A172 (cell line): ENCODE results near the gene STK38. TPM values are rescaled to one million over a fixed set of nuclear protein-coding genes. Genes with fewer than 3 reads are reported as not detected.
A peak's percentile ranks its signal among the peaks of the same experiment; 100 is the strongest.

Experiments
- DNase-seq: peaks from one replicate; pipeline ENCODE4 v3.0.0-alpha.2; 2015; ENCODE audit warnings: low spot score
- total RNA-seq: library from RNA; depleted of rRNA; stranded (reverse); fragments of >200 nt; shearing (Covaris generic); gene quantifications from 2 replicates; pipeline ENCODE4 v1.2.3, GENCODE V29; 2014

Gene STK38
- total RNA-seq, 1 experiment from 2014 or later: 25.3 TPM

DNA sequence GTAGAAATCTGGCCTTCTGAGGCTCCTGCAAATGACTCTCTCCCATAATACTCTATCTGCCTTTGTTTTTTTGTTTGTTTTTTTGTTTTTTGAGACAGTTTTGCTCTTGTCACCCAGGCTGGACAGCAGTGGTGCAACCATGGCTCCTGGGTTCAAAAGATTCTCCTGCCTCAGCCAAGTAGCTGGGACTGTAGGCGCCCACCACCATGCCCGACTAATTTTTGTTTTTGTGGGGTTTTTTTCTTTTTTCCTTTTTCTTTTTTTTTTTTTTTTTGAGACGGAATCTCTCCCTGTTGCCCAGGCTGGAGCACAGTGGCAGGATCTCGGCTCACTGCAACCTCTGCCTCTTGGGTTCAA lies 16.6 kb upstream of the STK38 start:
- DNase-seq: no peak

DNA sequence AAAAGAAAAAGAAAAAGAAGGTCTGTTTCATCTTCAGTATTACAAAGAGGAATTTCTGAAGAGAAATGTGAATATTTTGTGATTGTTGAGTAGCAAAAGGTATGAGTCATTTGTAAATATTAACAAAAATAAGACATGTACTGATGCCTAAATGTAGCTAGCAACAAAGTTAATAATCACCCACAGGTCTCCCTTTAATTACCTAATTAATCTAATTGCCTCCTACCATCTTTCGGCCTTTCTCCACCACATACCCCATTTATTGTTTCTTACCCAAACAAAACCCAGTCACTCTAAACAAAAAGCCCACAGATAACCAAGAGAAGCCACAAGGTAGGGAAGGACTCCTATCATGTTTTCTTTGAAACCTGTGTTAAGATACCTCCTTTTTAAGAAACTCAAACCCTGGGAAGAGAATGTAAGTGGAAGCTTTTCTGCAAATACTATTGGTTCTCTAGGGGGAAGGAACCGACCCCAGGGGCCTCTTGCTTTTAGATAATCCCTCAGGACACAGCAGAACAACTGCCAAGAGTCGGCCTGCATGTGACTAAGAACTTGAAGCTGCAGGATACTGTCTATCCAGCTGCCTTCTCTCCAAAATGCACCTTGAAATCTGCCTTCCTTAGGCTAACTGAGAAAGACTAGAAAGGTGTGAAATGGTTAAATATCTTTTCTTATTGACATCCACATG lies 16.1 kb upstream of the STK38 start:
- no peak for DNase-seq

DNA sequence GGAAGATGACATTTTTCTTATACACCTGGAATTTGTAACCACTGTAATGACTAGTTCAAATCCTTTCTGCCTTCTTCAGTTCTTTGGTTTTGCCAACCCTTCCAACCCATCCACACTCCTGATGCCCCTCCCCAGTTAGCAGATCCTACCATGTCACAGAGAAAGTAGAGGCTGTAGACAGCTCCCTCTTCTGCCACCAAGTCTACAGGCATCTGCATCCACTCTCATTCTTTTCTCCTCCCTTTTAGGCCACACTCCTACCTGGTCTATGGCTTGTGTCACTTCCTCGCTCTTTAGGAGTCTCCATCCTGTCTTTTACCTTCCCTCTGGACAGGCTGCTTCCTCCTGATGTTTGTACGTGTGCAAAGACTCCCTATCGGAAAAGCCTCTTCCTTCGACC lies 13.5 kb upstream of the STK38 start:
- DNase-seq: no peak

DNA sequence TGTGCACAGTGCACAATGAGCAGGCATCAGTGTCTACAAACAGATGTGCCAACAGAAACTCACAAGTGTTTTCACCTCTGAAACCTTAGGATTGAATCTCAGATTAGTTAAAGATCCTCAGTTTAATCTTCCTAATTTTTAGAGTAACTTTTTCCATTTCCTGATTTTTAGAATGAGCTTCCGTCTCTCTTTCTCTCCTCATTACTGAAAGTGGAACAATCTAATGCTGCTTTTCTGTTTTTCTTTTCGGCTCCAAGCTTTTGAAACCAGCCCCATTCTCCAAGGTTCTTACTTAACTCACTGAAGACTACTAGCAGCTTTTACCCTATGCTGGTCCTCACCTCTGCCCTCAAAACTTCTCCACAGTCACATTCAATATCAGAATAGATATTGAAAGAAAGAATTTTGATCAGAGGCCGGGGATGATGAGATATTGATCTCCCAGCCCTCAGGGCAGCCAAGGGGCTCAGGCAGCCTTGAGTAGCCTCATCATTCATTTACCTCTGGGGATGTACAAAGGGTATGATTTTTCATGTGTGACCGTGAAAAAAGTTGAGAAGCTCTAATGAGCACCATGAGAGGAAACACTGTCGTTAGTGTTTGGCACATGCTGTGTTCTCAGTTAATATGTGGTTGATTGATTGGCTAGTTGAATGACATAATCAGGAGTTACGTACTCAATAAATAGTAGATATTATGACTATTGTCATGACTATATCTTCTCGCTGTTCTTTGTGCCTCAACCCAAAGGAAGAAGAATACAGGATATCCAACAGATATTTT lies 11.9 kb upstream of the STK38 start:
- no peak for DNase-seq

DNA sequence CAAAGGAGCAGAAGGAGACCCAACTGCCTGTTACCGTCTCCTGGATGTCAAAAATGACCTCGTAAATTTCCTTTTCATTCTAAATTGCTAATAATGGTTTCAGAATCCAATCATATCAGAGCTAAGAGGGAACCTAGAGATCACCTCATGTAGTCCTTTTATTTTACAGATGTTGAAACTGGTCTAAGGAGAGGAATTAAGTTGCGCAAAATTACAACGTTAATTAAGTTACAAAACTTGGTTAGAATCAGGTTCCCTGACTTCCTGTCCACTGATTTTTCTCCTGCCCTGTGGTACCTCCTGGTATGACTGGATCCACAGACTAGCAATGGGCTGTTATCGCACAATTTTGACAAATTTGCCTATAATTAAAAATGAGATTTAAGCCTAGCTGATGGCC lies 9.0 kb upstream of the STK38 start:
- DNase-seq: no peak

DNA sequence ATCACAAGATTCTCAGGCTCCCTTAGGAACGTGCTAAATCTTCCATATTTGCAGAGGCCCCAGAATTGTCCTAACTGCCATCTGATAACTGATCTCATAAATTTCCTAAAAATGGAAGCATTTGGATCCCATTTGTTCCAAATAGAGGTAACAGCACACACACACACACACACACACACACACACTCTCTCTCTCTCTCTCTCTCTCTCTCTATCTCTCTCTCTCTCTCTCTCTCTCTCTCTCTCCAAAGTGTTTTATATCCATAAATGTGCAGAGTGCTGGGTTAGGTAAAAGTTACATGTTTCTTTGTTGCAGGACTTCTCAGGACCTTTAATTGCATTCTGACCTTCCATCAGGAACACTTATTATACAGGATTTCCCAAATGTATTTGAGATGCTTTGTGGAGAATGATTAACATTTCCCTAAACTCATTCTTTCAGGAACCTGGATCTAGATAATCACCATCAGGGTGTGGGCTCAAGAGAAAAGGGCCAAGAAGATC lies 8.5 kb upstream of the STK38 start:
- DNase-seq: no peak

DNA sequence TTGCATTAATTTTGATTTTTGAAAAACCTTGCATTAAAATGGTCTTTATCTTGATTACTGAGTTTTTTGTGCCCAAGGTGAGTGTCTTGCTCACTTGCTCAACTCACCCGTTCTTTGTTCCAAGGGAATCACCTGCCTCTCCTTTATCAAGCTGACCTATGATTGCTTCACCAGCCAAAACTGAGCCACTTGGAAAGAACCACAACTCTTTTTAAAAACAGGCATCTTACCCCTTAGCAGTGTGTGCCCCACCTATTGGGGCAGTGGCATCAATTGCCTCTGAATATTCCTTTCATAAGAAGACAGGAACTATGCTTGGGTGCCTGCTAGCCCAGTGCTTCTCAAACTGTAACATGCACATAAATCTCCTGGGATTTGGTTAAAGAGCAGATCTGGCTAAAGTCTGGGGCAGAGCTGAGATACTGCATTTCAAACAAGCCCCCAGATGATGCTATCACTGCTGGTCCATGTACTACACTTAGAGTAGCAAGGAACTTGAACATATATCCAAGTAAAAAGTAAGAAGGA lies 3.3 kb upstream of the STK38 start:
- DNase-seq: no peak

DNA sequence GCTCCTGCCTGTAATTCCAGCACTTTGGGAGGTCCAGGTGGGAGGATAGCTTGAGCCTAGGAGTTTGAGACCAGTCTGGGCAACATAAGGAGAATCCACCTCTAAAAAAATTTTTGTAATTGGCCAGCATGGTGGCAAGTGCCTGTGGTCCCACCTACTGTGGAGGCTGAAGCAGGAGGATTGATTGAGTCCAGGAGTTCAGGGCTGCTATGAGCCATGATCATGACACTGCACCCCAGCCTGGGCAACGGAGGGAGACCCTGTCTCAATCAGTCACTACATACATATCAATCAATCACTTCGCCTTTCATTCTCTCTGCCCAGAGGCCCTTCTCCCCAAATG lies 1.1 kb upstream of the STK38 start:
- no peak for DNase-seq

DNA sequence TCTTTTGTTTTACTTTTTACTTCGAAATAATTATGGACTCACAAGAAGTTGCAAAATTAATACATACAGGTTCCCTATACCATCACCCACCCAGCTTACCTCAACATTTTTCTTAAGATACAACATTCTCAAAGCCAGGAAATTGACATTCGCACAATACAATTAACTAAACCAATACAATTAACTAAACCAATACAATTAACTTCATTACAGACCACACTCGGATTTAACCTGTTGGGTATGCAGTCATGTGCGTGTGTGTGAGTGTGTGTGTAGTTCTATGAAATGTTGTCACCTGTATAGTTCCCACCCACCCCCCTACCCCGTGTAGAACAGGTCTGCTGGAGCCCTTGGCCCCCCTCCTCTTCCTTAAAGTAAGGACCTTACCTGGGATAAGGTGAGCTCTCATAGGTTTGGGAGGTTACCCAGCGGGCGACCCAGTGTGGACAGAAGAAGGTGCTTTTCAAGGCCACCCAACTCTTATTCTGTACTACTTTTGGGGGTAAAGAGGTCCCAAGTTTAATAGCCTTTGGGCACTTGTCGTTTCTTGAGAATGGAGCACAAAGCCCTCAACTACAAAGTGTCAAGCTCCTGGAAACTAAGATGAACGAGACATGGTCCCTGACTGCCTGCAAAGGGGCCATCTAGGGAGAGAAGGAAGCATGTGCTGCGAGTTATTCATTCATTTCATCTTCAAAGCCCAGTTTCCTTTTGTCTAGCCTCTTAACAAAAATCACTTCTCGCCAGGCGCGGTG lies 544 bp upstream of the STK38 start:
- no peak for DNase-seq

DNA sequence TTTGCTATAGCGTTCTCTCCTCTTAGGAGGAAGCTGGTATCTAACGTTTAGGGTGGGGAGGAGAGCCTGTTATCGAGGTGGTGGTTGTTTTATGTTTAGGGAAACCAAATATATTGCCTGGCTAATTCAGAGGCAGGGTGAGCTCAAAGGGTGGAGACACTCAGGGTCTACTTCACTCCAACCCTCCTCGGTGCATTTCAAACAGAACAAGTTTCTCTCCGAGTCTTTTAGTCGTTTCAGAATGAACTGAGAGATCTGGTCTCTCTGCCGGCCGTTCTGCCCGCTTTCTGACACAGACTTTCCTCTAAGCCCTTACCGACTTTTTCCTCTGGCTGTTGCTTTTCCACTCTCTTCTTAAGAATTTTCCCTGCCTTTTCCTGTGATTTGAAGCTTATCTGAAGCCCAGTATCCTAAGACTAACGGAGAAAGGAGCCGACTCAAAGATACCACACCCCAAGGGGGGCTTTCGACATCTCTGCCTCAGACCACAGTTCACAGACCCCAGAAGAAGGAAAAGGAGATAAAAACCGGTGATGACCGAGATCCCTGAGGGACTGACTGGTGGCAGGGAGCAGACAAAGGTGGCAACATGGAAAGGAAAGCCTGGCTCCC lies 865 bp downstream of the STK38 start:
- peak; percentile 11 for DNase-seq

DNA sequence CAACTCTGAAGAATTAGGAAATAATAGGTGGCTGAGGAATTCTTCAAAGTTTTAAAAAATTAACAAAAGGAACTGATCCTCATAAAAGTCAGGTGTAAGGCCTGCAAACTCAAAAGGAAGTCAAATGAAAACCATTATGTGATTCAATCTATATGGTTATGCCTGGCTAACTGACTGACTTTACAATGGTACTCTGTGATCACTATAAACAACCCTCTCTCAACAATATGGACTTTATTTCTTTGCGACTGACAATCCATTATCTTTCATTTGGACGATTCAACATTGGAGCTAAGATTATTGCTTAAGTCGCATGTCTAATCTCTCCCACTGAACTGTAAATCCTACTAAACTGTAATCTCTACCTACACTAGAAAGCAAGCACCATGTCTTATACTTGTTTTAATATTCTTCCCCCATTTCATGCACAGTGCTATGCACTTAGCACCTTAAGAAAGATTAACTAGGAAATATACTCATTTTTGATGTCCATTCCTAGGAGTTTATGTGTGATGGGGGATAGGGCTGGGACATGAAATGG lies 1.4 kb downstream of the STK38 start:
- DNase-seq: no peak

DNA sequence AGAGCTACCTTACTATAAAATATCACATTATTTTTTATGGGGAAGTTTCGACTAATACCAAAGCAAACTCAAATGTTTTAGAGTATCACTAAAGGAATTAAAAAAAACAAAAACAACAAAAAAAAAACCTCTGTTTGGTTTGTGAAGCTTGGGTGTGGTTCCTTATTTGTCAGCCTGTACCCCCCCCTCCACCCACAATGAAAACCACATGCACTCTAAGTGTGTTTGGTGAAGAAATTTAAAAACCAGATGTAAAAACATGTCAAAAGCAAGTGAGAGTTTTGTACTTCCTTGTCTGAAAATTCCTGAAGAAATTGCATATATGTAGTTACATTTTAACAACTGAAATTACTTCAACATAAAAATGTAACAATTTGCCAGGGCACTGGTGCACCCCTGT lies 3.1 kb downstream of the STK38 start:
- DNase-seq: no peak

DNA sequence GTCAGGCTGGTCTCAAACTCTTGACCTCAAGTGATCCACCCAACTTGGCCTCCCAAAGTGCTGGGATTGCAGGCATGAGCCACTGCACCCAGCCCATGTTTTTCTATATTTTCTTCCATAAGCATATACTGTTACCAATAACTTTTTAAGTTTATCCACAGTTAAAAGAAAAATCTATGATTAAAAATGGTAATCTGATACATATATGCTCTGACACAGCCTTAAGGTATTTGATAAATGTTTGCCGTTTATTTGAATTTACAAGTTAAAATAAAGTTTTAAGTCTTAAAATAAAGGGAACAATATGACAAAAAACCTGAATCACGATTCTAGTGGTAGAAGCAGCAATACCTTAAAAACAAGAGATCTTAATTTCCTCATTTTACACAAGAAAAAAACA lies 5.2 kb downstream of the STK38 start:
- DNase-seq: no peak

DNA sequence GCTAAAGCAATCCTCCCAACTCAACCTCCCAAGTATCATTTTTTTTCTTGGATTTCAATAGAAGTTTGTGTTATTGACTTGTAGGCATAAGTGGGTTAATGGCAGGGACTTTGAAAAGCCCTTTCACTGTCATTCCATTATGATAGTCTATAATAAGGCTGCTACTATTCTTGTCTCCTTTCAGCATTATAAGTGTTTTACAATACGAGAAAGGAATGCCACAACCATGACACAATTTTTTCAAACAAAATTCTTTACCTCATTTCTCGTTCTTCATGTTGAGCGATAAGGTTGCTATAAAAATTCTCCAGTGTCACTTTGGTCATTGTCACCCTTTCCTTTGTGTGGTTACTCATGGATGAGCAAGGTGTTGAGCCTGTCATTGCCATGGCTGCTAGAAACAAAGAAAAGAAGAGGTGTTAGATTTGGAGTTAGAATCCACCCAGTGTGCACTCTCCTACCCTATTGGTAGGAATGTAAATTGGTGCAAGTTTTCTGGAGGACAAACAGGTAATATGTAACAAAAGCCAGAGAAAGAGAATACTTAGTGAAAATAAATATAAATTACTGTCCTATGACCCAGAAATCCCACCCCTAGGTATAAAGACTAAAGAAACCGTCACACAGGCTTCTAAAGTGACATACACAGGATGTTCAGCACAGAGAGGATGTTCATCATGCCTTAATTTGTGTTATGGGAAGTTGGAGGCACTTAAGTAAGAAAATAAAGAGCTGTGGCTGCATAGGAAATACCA lies 7.3 kb downstream of the STK38 start:
- DNase-seq: no peak

DNA sequence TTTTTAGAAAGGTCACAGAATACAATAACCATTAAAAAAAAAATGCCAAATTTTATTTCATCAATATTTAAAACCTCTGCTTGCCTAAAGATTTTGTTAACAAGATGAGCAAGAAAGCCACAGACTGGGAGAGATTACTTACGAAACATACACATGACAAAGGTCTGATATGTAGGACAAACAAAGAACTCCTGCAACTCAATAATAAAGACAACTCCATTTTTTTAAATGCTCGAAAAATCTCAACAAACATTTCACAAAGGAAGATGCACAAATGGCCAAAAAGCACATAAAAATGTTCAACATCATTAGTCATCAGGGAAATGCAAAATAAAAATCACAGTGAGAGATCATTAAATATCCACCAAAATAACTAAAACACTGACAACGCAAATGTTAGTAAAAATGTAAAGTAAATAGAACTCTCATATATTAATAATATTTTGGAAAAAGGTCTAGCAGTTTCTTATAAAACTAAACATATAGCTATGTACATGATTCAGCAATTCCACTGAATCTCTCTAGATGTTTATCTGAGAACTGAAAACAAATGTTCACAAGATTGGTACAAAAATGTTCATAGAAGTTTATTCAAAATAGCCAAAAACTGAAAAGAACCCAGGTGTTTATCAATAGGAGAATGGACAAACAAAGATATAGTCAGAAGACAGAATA lies 10.3 kb downstream of the STK38 start:
- no peak for DNase-seq

DNA sequence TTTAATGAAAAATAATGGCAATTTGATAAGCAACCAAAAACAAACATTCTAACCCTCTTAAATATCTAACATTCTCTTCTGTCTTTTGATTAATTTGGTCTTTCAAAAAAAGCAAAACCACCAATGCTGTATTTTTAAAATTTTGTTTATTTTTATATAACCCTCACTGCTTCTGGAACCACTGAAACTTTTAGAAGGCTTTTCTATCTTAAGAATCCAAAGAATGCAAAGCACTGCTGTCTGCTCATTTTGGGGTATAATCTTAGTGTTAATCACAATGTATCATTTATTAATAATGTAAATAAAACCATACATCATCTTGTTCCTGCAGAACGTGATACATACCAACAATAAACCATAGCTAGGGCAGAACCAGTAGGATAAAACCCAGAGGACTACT lies 14.0 kb downstream of the STK38 start:
- DNase-seq: no peak

DNA sequence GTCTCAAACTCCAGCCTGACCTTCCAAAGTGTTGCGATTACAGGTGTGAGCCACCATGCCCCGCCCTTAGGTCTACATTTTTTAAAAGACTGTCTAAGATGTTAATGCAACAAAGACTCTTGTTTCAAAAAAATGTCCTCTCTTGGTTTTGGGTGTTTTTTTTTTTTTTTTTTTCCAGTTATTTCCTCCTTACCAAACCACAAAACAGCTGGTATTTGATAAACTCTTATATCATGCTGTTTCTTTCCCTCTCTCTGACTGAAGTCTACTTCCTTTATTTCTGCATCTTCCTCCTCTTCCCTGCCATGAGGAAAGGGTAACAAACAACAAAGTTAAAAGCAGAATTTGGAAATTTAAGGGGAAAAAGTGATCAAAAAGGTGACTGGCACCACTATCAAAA lies 21.2 kb downstream of the STK38 start:
- no peak for DNase-seq

DNA sequence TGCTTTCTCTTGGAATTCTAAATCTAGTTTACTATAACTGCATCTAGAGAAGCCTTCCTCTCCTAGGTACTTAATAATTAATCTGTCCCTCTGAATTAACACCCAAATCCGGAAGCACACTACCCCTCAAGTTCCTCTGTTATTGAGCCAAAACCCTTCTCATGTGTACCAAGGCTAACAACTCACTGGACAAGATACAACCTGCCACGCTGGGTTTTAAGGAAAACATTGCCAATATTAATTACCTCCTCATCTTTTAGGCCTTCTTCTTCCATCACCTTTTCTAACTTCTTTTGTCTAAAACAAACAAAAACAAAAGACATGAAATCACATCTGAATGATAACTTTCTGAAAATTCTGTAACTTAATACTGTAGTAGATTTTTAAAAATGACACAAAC lies 21.9 kb downstream of the STK38 start:
- no peak for DNase-seq

DNA sequence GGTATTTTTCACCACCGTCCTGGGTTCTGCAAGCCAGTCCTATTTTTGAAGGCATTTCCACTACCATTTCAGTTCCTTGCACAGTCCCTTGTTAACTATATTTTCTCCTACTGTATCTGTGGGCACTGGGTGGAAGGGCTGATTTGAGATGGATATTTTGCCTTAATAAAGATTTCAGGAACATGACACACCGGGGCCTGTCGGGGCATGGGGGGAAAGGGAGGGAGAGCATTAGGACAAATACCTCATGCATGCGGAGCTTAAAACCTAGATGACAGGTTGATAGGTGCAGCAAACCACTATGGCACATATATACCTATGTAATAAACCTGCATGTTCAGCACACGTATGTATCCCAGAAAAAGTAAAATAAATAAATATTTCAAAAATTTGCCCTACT lies 22.4 kb downstream of the STK38 start:
- no peak for DNase-seq

DNA sequence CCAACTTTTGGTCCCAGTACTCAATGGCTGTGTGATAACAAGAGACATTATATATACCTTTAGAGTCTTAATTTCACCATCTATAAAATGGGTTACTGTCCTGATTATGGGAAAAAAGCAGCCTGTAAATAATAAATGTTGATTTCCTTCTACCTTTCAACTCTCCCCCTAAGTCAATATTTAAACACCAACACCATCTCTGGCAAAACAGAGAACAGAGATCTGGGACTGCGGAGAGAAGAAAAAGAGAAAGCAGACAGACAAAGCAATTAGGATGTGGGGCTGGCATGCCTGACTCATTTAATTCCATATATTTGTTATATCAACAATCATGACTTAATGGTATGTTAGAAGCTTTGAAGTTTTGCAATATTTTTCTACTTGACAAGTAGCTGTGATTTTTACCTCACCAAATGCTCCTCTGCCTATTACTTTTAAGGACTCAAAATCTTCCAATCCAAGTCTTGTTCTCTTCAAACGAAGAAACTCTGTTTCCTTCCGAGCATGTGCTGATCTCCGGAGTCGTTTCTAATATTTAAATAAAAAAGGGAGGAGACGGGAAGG lies 23.3 kb downstream of the STK38 start:
- DNase-seq: no peak
